IPS-11a (cell line): ENCODE results near the gene MRPL3.

Experiments
- H3K4me3 ChIP-seq: one replicate; pipeline ENCODE4 v1.5.1; 2013; ENCODE audit warnings: low read depth, low read length, control low read depth

Gene MRPL3

DNA sequence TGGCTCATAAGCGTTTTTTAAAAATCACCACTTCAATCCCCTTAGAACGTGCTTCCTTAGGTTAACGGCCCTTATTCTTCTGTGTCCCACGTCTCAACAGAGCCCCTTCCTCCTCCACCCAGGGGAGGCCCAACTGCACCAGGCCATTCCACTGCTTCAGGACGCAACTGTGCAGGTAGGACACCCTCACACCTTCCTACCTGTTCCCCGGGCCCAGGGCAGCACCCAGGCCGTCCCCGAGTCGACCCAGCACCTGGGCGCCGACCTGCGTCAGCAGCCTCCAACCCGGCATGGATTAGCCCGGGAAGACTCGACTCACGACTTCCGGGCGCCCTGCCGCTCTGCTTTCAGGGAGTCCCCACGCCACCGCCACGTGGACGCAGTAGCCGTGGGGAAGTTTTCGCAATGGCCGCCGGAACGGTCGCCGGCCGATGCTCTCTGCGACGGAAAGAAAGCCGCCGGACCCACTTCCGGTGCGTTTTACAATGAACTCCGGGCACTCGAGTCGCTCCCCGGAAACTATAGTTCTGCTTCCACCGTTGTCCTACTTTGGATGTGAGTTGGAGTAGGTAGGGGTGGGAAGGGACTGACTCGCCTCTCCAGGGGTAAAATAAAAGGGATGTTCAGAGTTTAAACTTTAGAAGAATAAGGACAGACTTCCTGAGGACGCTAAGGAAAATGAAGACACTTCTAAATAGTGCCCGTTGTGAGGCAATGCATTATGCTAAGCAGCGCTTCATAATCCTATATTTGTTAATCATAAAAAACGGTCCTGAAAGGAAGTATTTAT is at the start of gene MRPL3:
MRPL3 (minus strand) TSS at position 442 of the 790 bp plus-strand sequence; CDS start at position 292, 150 bp downstream.
- H3K4me3 ChIP-seq = peak within 1 kb of the TSS; percentile 98

DNA sequence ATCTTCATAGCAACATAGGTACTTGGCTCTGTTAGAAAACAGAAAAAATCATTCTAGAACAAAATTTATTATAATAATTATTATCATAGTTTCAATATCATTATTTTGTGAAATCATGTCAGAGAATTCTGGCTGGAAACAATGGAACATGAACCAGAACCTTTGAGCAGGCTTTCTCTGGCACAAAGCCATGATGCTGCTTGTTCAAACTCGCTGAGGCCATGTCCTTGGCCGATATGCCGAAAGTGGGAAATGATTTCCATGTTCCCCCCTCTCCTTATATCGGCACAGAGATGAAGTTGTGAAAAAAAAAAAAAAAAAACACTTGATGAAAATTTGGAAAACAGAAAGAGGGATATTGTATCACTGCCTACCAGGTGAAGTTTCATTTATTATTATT is 49.0 kb upstream of the MRPL3 start:
- H3K4me3 ChIP-seq = no peak overlapping the region

DNA sequence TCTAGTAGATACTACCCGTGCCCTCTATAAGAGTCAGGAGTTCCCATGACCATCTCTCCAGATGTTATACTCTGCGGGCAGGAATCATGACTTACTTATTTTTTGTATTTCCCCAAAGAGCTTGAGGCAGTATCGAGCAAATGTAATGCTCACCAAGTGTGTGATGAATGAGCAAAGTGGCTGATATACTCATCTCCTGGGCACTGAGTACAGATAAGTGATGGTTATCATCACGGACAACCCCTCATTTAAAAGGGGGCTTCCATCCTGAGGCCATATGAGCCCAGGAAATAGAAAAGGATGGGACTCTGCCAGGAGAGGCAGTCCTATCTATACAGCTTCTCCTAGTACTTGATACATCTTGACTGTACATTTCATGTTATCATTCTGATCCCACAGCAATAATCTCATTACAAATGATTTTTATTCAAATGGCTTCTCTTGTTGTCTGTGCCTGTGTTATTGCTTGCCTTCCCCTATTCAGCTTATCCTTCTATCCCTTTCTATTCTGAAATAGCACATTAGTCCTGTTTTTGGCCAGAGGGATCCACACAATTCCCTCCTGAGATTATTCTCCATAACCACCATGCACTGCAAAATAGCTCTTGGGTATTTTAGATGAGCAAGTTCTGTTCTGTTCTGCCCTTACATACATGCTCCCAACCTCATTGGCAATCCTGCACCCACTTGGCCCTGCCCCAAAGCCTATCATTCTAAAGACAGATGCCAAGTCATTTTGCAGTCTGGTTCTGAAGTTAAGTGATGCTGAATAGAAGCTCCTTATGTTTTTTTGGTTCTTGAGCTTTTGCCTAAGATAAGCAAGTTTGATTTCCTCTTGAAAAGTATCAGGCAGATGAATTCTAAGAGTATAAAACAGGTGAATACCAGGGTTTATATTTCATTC is 48.0 kb upstream of the MRPL3 start:
- H3K4me3 ChIP-seq = no peak overlapping the region

DNA sequence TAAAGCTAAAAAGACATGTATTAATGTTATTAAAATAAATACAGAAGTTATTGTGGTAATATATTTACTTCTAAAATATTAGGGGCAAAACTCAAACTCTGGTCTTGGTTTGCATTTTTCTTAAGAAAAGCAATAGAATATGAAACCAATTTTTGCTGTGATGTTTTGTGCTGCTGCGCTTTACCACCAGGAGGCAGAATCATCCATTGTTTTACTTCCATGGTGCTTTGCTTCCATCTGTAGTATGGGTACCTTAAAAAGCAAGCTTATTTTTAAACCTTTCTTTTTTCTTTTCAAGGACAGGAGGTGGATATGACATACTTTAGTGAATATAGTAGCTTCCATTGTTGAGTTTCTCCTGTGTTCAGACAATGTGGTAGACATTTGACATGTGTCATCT is 46.6 kb upstream of the MRPL3 start:
- no peak overlapping the region for H3K4me3 ChIP-seq

DNA sequence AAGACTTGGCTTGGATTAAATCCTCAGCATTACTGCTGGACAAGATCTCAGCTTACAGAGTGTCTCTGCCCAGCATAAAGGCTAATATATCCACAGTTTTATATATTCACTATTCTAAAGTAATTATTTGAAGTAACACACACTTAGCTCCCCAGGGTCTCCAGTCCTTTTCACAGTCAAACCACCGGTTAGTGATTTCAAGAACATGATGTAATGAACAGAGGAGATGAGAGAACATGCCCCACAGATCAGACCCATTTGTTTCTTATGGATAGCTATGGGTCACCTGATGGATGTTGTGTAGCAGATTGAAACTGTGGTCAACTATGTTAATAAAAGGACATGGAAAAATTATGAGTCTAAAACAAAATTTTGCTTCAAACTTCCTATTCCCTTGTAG is 44.8 kb upstream of the MRPL3 start:
- no peak overlapping the region for H3K4me3 ChIP-seq

DNA sequence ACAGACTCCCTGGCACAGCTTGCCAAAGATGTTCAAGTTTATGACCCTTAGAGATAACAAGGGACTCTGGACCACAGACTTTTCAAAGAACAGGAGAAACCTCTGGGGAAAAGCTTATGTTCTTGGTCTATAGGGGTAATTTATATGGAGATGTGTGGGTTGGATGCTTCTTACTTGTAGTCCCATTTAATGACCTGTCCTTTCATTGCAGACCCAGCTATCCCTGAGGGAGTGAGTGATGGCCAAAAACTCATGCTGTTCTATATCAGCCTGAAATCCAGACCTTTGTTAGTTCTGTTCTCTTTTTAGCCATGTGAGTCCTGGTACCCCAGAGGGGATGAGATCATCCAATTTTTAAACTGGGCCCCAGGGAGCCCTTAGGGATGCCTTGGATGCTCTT is 43.7 kb upstream of the MRPL3 start:
- H3K4me3 ChIP-seq = no peak overlapping the region

DNA sequence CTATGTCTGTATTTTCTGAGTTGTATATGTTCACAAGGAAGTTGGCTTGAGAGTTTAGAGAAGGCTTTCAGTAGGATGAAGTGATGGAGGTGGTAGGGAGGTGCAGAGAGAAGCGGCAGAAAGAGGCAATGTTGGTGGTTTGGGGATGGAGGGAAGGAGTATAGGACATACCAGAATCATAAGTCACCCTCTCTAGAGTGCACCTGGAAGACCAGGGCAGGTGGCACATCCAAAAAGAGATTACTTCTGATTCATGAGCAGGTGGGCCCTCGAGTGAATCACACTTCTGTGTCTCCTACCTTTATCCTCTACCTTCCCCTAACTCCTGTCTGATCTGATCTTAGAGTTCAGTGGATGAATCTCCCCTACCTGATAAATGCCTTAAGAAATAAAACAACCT is 41.8 kb upstream of the MRPL3 start:
- no peak overlapping the region for H3K4me3 ChIP-seq

DNA sequence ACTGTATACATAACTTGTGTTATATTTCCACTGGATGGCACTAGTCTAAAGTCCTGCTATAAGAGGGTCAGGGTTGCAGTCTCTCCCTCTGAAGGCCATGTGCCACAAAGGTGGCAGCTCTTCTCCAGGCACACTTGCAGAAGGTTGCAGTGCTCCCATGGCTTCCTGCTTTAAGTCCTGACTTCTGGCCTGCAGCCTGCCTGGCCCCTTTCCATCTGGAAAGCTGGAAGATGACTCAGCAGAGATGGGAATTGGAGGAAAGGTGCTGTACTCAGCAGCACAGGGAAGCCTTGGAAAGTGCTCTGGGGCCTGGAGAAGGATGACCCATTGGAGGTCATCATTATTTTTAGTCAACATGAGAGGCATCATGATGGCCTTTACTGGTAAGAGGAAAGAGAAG is 40.9 kb upstream of the MRPL3 start:
- H3K4me3 ChIP-seq = no peak overlapping the region

DNA sequence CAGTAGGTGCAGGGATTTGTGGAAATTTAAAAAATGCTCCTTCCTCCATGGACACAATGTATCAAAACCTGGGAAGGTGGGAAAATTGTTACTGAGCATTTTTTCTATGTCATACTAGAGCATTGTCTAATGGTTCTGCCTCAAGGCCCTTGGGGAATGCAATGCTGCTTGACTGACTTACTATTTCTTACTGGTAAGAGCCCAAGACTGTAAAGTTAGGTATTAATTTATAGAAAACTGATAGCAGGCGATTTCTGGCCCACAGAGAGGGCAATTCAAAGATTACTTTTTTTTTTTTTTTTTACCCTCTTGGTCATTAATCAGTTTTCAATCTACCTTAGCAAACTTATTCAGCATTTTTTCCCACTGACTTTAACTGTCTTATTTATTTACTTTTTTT is 38.5 kb upstream of the MRPL3 start:
- no peak overlapping the region for H3K4me3 ChIP-seq

DNA sequence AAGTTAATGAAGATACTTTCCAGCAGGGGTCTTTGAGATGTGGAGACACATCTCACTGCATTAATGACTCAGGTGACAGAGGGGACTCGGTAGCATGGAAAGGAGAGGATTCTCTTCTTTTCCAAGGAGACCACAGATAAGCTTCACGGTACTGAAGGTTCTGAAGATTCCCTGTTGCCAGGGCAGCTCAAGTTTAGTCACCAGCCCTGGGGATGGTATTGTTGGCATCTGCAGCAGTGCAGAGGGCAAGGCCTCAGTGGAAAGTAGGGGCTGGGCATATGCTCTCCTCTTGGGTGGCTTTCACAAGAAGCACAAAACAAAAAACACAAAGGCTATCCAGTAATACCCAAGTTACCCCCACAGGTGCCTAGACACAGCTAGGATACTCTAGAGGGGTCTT is 38.0 kb upstream of the MRPL3 start:
- H3K4me3 ChIP-seq = no peak overlapping the region

DNA sequence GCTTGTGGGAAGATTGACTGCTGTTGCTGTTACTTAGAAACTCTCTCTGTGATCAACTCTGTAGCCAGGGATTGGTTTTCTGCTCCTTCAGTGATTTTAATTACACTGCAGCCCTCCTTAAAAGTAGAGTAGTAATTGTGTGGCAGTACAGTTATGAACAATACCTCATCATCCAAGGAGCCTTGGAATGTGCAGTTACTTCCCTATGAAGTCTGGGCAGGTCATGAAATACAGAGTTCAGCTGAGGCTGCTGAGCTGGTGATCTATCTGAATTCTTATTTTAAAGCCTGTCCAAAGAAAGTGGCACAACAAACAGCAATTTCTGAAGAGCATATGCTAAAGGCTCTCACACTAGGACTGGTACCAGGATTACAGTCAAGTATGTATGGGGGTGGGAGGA is 37.4 kb upstream of the MRPL3 start:
- H3K4me3 ChIP-seq = no peak overlapping the region

DNA sequence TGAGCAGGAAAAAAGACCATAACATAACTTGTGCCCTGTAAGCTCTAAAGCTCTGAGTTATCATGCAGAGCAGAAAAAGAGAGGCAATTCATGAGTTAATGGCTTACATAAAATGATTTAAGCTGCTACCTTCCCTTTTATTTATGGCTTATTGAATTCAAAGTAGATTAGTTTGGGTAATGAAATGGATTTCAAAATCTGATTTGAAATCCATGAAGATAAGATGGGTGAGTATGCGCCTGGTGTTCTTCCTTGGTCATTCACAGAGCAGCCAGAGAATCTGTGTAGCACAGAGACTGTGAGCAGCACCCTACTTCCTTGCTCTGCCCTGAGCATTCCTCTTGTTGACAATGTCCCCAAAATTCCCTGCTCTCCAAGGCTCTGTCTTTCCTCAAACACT is 36.2 kb upstream of the MRPL3 start:
- no peak overlapping the region for H3K4me3 ChIP-seq

DNA sequence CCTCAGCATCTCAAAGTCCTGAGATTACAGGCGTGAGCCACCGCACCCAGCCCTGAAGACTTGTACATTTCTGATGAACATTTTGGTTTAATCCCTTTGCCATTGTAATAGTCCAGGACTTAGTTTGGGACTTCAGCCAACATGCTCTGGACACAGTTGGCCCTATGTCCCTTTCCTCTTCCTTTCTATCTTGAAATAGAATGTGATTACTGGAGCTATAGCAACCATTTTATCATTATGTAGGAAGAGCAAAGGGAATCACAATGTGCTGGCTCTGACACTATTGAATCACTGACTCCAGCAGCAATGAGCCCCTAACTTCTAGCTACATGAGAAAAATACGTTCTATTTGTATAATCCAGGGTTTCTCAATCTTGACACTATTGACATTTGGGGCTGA is 34.8 kb upstream of the MRPL3 start:
- H3K4me3 ChIP-seq = no peak overlapping the region

DNA sequence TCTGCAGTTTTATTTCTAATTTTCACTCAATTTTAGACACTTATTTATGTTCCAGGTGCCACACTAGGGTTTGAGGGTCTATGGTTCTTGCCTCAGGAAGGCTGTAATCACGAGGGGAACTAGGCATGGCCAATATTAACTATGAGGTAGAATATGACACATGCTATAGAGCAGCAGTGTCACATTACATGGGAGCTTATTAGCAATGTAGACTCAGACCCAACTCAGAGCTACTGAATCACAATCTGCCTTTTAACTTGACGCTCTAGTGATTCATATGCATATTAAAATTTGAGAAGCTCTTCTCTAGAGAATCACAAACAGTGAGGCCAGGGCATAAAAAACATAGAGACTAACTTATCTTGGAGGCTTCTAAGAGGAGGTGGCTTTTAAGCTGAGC is 32.8 kb upstream of the MRPL3 start:
- no peak overlapping the region for H3K4me3 ChIP-seq

DNA sequence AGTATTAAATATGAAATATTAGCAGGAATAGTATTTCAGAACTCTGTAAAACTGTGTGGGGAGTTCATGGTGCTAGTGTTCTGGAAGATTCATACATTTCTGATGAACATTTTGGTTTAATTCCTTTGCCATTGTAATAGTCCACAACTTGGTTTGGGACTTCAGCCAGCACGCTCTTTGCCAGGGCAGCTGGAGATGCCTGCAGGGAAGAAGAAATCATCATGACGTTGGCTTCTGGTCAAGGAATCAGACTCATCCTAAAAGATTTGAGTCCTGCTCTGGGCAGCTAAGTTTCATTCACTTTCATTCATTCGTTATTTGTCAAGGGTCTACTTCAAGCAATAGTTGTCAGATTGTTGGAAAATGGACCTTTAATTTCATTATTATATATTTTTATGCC is 32.4 kb upstream of the MRPL3 start:
- no peak overlapping the region for H3K4me3 ChIP-seq

DNA sequence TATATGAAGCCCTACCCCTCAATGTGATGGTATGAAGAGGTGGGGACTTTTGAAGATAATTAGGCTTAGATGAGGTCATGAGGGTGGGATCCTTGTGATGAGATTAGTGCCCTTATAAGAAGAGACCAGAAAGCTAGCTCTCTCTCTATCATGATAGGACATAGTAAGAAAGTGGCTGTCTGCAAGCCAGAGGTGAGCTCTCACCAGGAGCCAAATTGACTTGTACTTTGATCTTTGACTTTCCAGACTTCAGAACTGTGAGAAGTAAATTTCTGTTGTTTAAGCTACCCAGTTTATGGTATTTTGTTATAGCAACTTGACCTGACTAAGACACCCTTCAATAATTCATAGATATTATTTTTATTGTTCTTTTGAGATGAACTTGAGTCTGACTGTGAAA is 29.9 kb upstream of the MRPL3 start:
- no peak overlapping the region for H3K4me3 ChIP-seq

DNA sequence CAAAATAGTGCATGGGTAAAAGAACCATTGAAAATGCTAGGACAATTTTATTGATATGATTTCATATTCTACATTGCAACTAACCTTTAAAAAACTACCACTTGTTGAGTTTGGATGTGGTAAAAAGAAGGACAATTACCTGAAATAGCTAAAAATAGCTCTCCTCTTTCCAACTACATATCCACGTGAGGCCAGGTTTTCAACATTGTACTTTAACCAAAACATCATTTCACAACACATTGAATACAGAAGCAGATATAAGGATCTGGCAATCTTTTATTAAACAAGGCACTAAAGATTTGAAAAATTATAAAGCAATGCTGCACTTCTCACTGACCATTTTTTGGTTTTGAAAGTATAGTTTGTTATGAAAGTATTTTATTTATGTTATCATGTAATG is 28.1 kb upstream of the MRPL3 start:
- H3K4me3 ChIP-seq = no peak overlapping the region

DNA sequence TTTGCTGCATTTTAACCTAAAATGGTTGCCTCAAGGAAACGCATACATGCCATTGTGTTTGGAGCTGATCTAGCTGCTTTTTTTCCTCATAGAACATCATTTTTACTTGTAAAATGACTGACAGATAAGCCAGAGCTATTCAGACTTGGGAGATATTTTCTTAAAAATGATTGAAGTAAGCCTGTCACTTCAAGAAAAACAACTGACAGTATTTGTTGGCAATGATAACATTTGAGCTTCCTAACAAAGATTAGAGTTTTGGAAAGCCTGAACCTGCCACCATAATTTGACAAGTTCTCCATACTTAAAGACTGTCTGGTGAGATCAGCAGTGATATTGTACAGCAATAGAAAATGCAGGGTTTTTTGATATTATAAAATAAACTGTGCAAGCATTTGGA is 27.6 kb upstream of the MRPL3 start:
- no peak overlapping the region for H3K4me3 ChIP-seq

DNA sequence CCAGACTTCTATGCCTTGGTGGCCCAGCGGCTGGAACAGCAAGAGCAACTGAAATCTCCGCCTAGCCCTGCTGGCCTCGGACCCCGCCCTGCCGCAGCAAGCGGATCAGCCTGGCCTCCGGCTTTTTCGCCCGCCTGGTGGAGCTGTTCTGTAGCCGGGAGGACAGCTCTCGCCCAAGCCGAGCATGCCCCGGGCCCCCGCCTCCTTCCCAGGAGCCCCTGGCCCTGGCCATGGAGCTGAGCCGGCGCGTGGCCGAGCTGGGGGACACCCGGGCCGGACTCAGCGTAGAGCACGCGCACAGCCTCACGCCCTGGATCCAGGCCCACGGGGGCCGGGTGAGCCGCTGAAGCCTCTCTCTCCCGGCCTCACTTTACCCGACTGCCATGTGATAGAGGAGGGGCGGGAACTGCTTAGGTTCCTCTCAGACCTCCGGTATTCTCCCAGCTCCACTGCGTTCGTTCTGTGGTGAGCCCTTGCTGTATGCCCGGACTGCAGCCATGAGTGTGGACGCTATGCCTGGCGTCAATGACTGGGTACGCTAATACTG is 24.1 kb upstream of the MRPL3 start:
- no peak overlapping the region for H3K4me3 ChIP-seq

DNA sequence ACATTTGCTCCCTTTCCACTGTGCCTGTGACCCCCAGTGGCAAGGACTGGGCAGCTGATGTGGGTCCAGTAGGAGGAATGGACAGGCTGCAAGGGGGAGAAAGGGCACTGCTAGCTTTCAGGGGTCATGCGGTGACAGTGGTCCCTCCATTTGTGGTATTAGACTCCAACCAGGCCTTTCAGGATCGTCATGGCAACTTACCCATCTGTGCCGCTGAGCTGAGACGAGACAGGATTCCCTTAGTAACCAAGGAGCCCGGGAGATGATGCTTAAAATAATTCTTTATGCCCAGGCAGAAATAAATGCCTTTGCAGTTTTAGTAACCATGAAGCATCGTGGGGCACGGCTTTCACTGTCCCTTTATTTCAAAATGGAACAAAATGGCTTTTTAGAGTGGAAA is 15.9 kb upstream of the MRPL3 start:
- H3K4me3 ChIP-seq = no peak overlapping the region

DNA sequence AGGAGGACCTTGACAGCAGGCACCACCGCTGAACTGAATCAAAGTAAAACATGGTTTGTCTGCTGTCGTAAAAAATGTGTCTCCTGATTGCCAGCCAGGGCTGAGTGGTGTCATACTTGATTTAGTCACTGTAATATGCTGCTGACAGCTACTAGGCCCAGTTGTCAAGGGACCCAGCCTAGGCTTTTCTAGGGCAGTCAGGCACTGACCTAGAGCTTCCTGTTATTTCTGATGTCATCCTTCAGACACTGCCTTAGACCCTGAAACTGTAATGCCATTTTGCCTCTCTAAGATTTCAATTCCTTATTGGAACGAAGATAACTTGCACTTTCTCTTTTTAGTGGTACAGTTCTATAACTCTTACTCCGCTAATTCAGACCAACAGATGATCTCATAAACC is 2.6 kb upstream of the MRPL3 start:
- no peak overlapping the region for H3K4me3 ChIP-seq

DNA sequence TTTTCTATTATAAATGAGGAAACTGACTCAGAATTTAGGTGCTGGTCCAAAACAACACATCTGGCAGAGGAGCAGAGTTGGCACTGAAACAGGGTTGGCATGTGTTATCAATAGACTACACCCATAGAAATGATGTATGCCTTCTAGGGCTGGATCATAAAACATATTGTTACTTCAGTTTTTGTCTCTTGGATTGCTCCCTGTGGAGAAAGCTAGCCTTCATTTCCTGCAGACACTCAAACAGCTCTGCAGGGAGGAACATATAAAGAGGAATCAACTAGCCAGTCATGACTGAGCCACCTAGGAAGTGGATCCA is 507 bp upstream of the MRPL3 start:
- H3K4me3 ChIP-seq = no peak overlapping the region
